H9 (cell line): ENCODE measurements around the gene HACE1. TPM values are rescaled to one million over a fixed set of nuclear protein-coding genes. Genes with fewer than 3 reads are reported as not detected.

Source experiments
- DNase-seq: peaks from one replicate; pipeline ENCODE4 v3.0.0-alpha.2; 2017
- H2AFZ ChIP-seq: one replicate; pipeline ENCODE4 v1.6.1; 2013; ENCODE audit warnings: mild to moderate bottlenecking, low read length, control low read depth, moderate library complexity
- H2AK5ac ChIP-seq: 2 replicates; pipeline ENCODE4 v1.6.1; 2013; ENCODE audit warnings: low read length, control low read depth, mixed read lengths; ENCODE audit not compliant: insufficient read length
- H2BK120ac ChIP-seq: one replicate; pipeline ENCODE4 v1.6.1; 2013; ENCODE audit warnings: low read depth, mild to moderate bottlenecking, low read length, control low read depth, inconsistent platforms; ENCODE audit not compliant: poor library complexity, severe bottlenecking
- H2BK12ac ChIP-seq: 2 replicates; pipeline ENCODE4 v1.6.1; 2013; ENCODE audit warnings: low read length, control low read depth, mixed read lengths, low read depth; ENCODE audit not compliant: insufficient read length
- H2BK15ac ChIP-seq: 2 replicates; pipeline ENCODE4 v1.6.1; 2013; ENCODE audit warnings: low read depth, low read length, control low read depth
- H2BK20ac ChIP-seq: one replicate; pipeline ENCODE4 v1.6.1; 2013; ENCODE audit warnings: low read depth, mild to moderate bottlenecking, low read length, control low read depth, inconsistent platforms; ENCODE audit not compliant: poor library complexity, severe bottlenecking
- H2BK5ac ChIP-seq: 2 replicates; pipeline ENCODE4 v1.6.1; 2013; ENCODE audit warnings: low read length, control low read depth, mixed read lengths; ENCODE audit not compliant: insufficient read length
- H3K14ac ChIP-seq: 2 replicates; pipeline ENCODE4 v1.6.1; 2013; ENCODE audit warnings: low read length, control low read depth; ENCODE audit not compliant: insufficient read depth
- H3K18ac ChIP-seq: 2 replicates; pipeline ENCODE4 v1.6.1; 2013; ENCODE audit warnings: low read depth, mild to moderate bottlenecking, mixed read lengths, low read length, control low read depth; ENCODE audit not compliant: insufficient read length
- H3K23ac ChIP-seq: 2 replicates; pipeline ENCODE4 v1.6.1; 2013; ENCODE audit warnings: low read length, control low read depth, mixed read lengths, low read depth; ENCODE audit not compliant: insufficient read length
- H3K23me2 ChIP-seq: 2 replicates; pipeline ENCODE4 v1.6.1; 2013; ENCODE audit warnings: low read depth, mild to moderate bottlenecking, mixed read lengths, low read length, control low read depth; ENCODE audit not compliant: insufficient read length, poor library complexity, severe bottlenecking
- H3K27ac ChIP-seq: 2 replicates; pipeline ENCODE4 v1.5.1; 2013; ENCODE audit warnings: low read length, control low read depth, mixed read lengths, low read depth; ENCODE audit not compliant: insufficient read length
- H3K27me3 ChIP-seq: 2 replicates; pipeline ENCODE4 v1.6.1; 2013; ENCODE audit warnings: low read length, control low read depth, inconsistent platforms; ENCODE audit not compliant: insufficient read depth
- H3K4ac ChIP-seq: 2 replicates; pipeline ENCODE4 v1.6.1; 2013; ENCODE audit warnings: low read depth, mild to moderate bottlenecking, control low read depth, inconsistent platforms, low read length, moderate library complexity
- H3K4me1 ChIP-seq: 2 replicates; pipeline ENCODE4 v1.6.1; 2013; ENCODE audit warnings: low read length, control low read depth, inconsistent platforms; ENCODE audit not compliant: insufficient read depth
- H3K4me2 ChIP-seq: 2 replicates; pipeline ENCODE4 v1.6.1; 2013; ENCODE audit warnings: low read length, control low read depth, mixed read lengths; ENCODE audit not compliant: insufficient read length, insufficient read depth
- H3K56ac ChIP-seq: 2 replicates; pipeline ENCODE4 v1.6.1; 2013; ENCODE audit warnings: low read depth, mild to moderate bottlenecking, mixed read lengths, low read length, control low read depth; ENCODE audit not compliant: insufficient read length
- H3K79me1 ChIP-seq: 2 replicates; pipeline ENCODE4 v1.6.1; 2013; ENCODE audit warnings: low read depth, mild to moderate bottlenecking, moderate library complexity, low read length, control low read depth, inconsistent platforms; ENCODE audit not compliant: insufficient read depth, poor library complexity, severe bottlenecking
- H3K79me2 ChIP-seq: 2 replicates; pipeline ENCODE4 v1.6.1; 2013; ENCODE audit warnings: low read length, control low read depth, inconsistent platforms; ENCODE audit not compliant: insufficient read depth
- H3K9ac ChIP-seq: 2 replicates; pipeline ENCODE4 v1.6.1; 2013; ENCODE audit warnings: low read length, control low read depth, mixed read lengths; ENCODE audit not compliant: insufficient read length; ENCODE audit errors: extremely low read depth
- H3K9me3 ChIP-seq: one replicate; pipeline ENCODE4 v1.6.1; 2013; ENCODE audit warnings: low read depth, low read length, inconsistent platforms; ENCODE audit not compliant: control insufficient read depth
- H3T11ph ChIP-seq: one replicate; pipeline ENCODE4 v1.6.1; 2013; ENCODE audit warnings: mild to moderate bottlenecking, low read length, control low read depth, inconsistent platforms
- H4K20me1 ChIP-seq: one replicate; pipeline ENCODE4 v1.6.1; 2013; ENCODE audit not compliant: control insufficient read depth, insufficient read length, insufficient read depth
- H4K5ac ChIP-seq: 2 replicates; pipeline ENCODE4 v1.6.1; 2013; ENCODE audit warnings: low read depth, mild to moderate bottlenecking, mixed read lengths, low read length, control low read depth; ENCODE audit not compliant: insufficient read length
- H4K8ac ChIP-seq: replicated peaks from 2 replicates; pipeline ENCODE4 v1.6.1; 2013; ENCODE audit warnings: low read length, control low read depth, mixed read lengths, low read depth; ENCODE audit not compliant: insufficient read length
- H4K91ac ChIP-seq: 2 replicates; pipeline ENCODE4 v1.6.1; 2013; ENCODE audit warnings: low read depth, mild to moderate bottlenecking, moderate library complexity, mixed read lengths, low read length, control low read depth; ENCODE audit not compliant: insufficient read length
- H3K27ac Mint-ChIP-seq, 3 experiments: 2 replicates in 2 of 3; 3 replicates in 1 of 3; pipeline ENCODE4 v1.8.0; 2020 to 2021; ENCODE audit warnings: mixed read lengths in 3 of 3, mild to moderate bottlenecking in 1 of 3, moderate library complexity in 1 of 3
- H3K27me3 Mint-ChIP-seq: 2 replicates; pipeline ENCODE4 v1.8.0; 2021; ENCODE audit warnings: low read depth, mild to moderate bottlenecking, moderate library complexity, mixed read lengths
- H3K36me3 Mint-ChIP-seq, 3 experiments: 2 replicates in 2 of 3; 3 replicates in 1 of 3; pipeline ENCODE4 v1.8.0; 2020 to 2021; ENCODE audit warnings: low read depth in 3 of 3, mixed read lengths in 3 of 3; ENCODE audit not compliant: insufficient read depth in 1 of 3
- H3K4me1 Mint-ChIP-seq, 2 experiments: 2 replicates each; pipeline ENCODE4 v1.8.0; 2020; ENCODE audit warnings: mixed read lengths in 2 of 2
- H3K4me3 Mint-ChIP-seq, 2 experiments: 2 replicates in 1 of 2; 3 replicates in 1 of 2; pipeline ENCODE4 v1.8.0; 2020 to 2021; ENCODE audit warnings: mild to moderate bottlenecking in 2 of 2, mixed read lengths in 2 of 2, moderate library complexity in 1 of 2
- H3K9me3 Mint-ChIP-seq, 2 experiments: 2 replicates in 1 of 2; 3 replicates in 1 of 2; pipeline ENCODE4 v1.8.0; 2020; ENCODE audit warnings: mild to moderate bottlenecking in 2 of 2, mixed read lengths in 2 of 2, moderate library complexity in 1 of 2
- WGBS: extraction: QIAGEN DNeasy Blood & Tissue Kit; methylation state at CpG from one replicate; pipeline ENCODE4 v1.1.7; 2013; ENCODE audit warnings: missing lambda C conversion rate, low lambda C conversion rate, mixed read lengths; ENCODE audit not compliant: insufficient read length; ENCODE audit errors: extremely low coverage; 5-methylcytosine and 5-hydroxymethylcytosine counted together
- total RNA-seq: library from RNA; stranded (reverse); gene quantifications from 2 replicates; pipeline ENCODE4 v1.2.1, GENCODE V29; 2021
- TF ChIP-seq, protein P1 (sequence below): fragments of 200-600 bp; sonication (generic); conservative IDR thresholded peaks from 3 replicates; pipeline ENCODE4 v1.8.0; 2021; ENCODE audit warnings: antibody characterized with exemption, mild to moderate bottlenecking

HACE1 gene
- total RNA-seq, 1 experiment from 2014 or later, result 18.0 TPM

DNA sequence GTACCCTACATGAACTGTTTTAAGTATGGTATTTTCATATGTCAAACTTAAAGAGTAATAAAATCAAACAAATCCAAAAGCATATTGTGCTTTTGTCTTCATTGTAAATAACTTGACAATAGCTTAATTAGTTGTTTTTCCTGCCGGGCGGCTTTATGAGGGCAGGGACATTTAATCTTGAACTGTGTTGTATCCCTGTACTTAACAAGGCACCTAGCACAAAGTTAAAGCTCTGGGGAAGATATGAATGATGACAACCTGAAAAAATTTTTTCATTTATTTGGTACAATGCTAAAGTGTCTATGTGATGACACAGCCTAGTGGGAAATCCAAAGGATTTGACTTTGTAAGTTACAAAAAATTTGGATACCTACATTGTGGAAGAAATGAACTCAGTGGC is 502 bp upstream of the HACE1 start:
- H3K36me3 Mint-ChIP-seq, result no peaks in the 10 kb centered on the region
- no peak overlapping the region for H3K27ac ChIP-seq
- no peak overlapping the region for H3K27ac Mint-ChIP-seq
- H3K4me3 Mint-ChIP-seq, result peak overlapping the region; percentile 92 to 99
- no peaks in the 10 kb centered on the region for H3K9me3 Mint-ChIP-seq
- H3K27me3 Mint-ChIP-seq, result no peaks in the 10 kb centered on the region
- H3K9me3 ChIP-seq, result no peaks in the 10 kb centered on the region
- peaks cover 4% of the 10 kb centered on the region for H3K79me1 ChIP-seq
- H4K5ac ChIP-seq, result no peak overlapping the region
- TF ChIP-seq, protein P1, sequence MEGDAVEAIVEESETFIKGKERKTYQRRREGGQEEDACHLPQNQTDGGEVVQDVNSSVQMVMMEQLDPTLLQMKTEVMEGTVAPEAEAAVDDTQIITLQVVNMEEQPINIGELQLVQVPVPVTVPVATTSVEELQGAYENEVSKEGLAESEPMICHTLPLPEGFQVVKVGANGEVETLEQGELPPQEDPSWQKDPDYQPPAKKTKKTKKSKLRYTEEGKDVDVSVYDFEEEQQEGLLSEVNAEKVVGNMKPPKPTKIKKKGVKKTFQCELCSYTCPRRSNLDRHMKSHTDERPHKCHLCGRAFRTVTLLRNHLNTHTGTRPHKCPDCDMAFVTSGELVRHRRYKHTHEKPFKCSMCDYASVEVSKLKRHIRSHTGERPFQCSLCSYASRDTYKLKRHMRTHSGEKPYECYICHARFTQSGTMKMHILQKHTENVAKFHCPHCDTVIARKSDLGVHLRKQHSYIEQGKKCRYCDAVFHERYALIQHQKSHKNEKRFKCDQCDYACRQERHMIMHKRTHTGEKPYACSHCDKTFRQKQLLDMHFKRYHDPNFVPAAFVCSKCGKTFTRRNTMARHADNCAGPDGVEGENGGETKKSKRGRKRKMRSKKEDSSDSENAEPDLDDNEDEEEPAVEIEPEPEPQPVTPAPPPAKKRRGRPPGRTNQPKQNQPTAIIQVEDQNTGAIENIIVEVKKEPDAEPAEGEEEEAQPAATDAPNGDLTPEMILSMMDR, result no peak
- no peak overlapping the region for H3T11ph ChIP-seq
- peaks cover 1% of the 10 kb centered on the region; the same call in 1 of the 2 replicates for H3K79me2 ChIP-seq
- H4K20me1 ChIP-seq, result no peaks in the 10 kb centered on the region
- no peak overlapping the region for H3K23ac ChIP-seq
- no peak overlapping the region for H2BK20ac ChIP-seq
- no peak overlapping the region for H3K18ac ChIP-seq
- peaks cover 6% of the 10 kb centered on the region for H3K23me2 ChIP-seq
- no peaks in the 10 kb centered on the region for H3K4me1 ChIP-seq
- no peak overlapping the region for H2BK120ac ChIP-seq
- H3K14ac ChIP-seq, result no peak overlapping the region
- no peak overlapping the region for H3K9ac ChIP-seq
- H2AK5ac ChIP-seq, result no peak overlapping the region
- no peak overlapping the region for H3K4ac ChIP-seq
- H2BK12ac ChIP-seq, result no peak overlapping the region
- no peak overlapping the region for H4K8ac ChIP-seq
- H2BK5ac ChIP-seq, result no peak overlapping the region
- no peaks in the 10 kb centered on the region for H3K27me3 ChIP-seq
- H2BK15ac ChIP-seq, result no peak overlapping the region
- no peak overlapping the region for H3K56ac ChIP-seq
- peak overlapping the region; percentile 99 for H3K4me2 ChIP-seq
- no CpG with 5 or more reads among the region's 2 CpGs for WGBS
- DNase-seq, result no peak
- no peak overlapping the region for H4K91ac ChIP-seq
- H3K4me1 Mint-ChIP-seq, result peaks cover 14 to 15% of the 10 kb centered on the region in 2 experiments; a peak in 3 of 4 replicates
- H2AFZ ChIP-seq, result no peak overlapping the region
